HG03571 (cell line): ENCODE measurements around the gene VGLL4.
"Not testable (repeated sequence)": the region's sequence is repeated elsewhere in the genome, so short reads cannot be mapped to it uniquely, and the experiment has no call there.

Source experiments
- ATAC-seq: cut with Tn5 transposase; IDR thresholded peaks from one replicate; pipeline ENCODE4 v1.9.1; 2021; ENCODE audit not compliant: unreplicated experiment

The VGLL4 gene

DNA sequence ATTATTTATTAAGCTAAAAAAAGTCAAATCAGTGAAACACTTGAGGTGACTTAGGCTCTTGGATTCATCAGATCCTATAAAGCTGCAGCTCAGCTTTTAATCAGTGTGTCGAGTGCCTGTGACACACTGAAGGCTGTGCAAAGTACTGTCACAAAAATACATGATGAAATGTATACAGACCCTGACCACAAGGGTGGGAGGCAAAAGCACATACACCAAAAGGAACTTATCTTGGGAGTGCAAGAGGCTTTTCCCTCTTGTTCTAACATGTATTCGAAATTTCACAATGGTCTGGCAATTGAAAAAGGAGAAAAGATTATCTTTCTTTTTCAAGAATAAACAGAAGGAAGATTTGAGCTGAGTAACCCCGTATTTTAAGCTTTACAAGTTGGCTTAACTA is 35.9 kb downstream of the VGLL4 start:
- no peak for ATAC-seq

GRCh38 chr3:11606865-11607440 is 36.8 kb downstream of the VGLL4 start:
- no peak for ATAC-seq

- no peak for ATAC-seq
These were observed 37.5 kb downstream of the VGLL4 start for GRCh38 chr3:11606090-11606784.

DNA sequence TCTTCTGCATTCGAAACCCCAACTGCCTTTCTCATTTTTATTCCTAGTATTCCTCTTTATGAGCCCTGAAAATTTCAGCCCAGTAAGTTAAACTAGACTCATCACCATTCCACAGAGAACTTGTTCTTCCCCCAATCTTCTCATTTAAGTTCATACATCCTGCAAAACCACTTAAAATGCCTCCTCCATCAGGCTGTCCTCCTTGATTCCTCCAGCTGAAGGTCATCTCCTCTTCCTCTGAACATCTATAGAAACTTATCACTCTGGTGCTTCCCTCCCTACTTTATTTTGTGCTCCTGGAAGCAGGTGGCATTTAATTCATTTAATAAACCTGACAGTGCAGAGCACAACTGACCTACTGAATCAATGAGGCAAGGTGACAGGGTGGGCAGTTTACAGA is 38.3 kb downstream of the VGLL4 start:
- ATAC-seq: no peak

- no peak for ATAC-seq
These were observed 39.4 kb downstream of the VGLL4 start for GRCh38 chr3:11604139-11604892.

DNA sequence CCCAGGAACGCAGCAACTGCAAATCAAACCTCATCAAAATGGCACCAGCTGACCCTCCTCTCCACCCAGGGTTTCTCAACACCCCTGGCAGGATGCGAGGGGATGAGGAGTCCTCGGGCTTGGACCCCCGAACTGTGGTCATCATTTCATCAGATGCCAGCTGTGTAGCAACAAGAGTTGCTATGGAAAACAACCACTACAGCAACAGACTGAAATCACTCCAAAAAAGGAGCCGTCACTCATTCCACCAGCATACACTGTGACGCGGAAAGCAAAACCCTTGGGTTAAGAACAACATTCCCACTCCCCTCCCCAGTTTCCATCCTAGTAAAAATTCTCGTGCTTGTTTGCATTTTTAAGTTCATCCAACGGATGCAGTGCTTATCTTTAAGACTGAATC is 40.1 kb downstream of the VGLL4 start:
- no peak for ATAC-seq

GRCh38 chr3:11602886-11603527 is 40.7 kb downstream of the VGLL4 start:
- no peak for ATAC-seq

- no peak for ATAC-seq
These were observed 41.4 kb downstream of the VGLL4 start for GRCh38 chr3:11602239-11602840.

DNA sequence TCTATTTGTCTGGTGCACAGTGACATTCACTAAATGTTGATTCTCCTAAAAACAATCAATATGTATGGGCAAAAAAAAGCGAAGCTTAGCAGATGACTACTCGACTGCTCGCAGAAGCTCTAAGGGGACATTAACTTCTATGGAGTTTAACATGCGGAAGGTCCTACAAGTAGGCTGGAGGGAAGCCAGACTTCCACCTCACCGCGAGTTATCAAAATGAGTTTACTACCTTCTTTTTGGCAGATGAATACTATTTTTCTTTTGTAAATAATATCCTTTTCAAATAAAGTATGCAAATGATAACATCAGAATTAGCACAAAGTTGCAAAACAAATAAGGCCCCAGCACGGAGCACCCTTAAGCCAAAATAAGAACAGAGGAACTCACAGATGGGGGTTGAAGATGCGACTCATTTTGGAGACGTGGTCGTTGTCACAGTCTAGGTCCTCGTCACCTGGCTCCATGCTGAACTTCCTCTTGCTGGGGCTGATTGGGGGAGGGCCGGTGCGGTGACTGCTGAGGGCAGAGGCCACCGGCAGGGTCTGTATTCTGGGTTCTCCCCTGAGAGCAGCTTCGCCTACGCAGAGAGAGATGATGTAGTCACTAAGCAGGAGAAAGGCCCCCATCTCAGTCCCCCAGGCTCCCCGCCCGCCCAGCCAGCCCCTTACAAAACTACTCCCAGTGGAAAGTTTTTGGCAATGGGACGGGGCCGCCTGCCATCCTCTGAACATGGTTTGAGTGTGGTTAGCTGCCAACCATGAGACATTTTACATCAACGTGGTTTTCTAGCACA is 42.1 kb downstream of the VGLL4 start:
- ATAC-seq: peak; percentile 86

DNA sequence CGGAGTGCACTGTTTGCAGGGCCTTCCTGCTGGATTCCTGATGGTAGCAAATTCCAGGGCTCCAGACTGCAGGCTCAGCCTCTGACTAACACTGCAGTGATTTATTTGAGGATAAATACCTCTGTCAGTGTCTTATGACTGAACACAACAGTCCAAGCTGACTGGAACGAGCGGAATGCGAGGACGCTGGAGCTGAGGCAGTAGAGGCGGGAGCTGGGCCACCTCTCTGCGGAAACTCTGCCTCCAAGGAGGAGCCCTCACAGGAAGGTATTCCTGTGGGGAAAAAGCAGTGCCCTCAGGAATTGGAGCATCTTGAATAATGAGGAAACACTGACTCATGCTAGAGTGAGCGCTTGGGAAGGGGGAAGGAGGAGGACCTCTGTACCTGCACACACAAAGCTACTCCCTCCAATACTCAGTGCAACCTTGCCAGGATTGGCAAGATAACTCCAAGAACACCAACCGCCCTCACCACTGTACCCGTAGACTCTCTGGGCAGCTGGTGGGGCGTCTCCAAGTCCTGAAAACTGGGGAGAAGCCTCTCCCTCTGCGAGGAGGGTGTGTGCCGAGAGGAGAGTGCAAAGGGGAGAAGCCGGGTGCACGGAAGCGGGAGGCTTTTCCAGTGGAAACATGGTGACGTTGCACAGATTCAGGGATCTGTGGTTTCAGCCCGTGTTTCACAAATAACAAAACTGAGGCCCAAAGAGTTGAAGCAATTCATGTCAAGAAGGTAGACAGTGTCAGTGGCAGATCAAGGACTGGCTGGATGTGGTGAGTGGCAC is 43.0 kb downstream of the VGLL4 start:
- no peak for ATAC-seq

DNA sequence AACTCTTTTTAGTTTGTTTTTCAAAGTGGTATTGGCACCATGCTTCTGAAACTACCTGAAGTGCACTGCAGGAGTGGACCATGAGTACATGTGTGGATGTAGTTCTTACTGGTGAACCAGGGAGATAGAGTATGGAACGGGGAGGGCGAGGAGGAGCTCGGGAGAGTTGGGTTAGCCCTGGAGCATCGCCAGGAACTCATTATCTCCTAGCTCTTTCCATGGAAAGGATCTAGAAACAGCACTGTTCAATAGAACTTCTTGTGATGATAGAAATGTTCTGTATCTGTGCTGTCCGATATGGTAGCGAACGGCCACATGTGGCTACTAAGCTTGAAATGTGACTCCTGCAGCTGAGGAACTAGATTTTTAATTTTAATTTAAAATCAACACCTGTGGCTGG is 47.3 kb downstream of the VGLL4 start:
- ATAC-seq: no peak

DNA sequence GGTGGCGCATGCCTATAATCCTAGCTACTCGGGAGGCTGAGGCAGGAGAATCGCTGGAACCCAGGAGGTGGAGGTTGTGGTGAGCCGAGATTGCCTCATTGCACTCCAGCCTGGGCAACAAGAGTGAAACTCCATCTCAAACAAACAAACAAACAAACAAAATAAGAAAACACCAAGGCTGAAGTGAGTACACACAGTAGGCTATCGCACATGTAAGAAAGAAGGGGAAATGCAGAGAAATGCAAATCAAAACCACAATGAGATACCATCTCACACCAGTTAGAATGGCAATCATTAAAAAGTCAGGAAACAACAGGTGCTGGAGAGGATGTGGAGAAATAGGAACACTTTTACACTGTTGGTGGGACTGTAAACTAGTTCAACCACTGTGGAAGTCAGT is 48.7 kb downstream of the VGLL4 start:
- ATAC-seq: not testable (repeated sequence)

GRCh38 chr3:11593318-11594034 is 50.2 kb downstream of the VGLL4 start:
- ATAC-seq: no peak

GRCh38 chr3:11592445-11593298 is 51.0 kb downstream of the VGLL4 start:
- no peak for ATAC-seq

GRCh38 chr3:11591391-11592282 is 52.1 kb downstream of the VGLL4 start:
- ATAC-seq: no peak

GRCh38 chr3:11591002-11591355 is 52.7 kb downstream of the VGLL4 start:
- no peak for ATAC-seq

- ATAC-seq: no peak
These were observed 54.0 kb downstream of the VGLL4 start for GRCh38 chr3:11589706-11590105.
